Middle frontal gyrus (tissue), 1 donor: ENCODE measurements around the gene SLC24A4.
"Not testable (repeated sequence)": the region's sequence is repeated elsewhere in the genome, so short reads cannot be mapped to it uniquely, and the experiment has no call there.

Experiments used
- DNase-seq: peaks from one replicate; pipeline ENCODE4 v3.0.0-alpha.2; 2015; ENCODE audit warnings: low spot score; ENCODE audit errors: extremely low spot score

Gene SLC24A4

GRCh38 chr14:92400579-92401444, 77.8 kb downstream of the SLC24A4 start:
- DNase-seq, result no peak

GRCh38 chr14:92401561-92401960, 78.6 kb downstream of the SLC24A4 start:
- no peak for DNase-seq

DNA sequence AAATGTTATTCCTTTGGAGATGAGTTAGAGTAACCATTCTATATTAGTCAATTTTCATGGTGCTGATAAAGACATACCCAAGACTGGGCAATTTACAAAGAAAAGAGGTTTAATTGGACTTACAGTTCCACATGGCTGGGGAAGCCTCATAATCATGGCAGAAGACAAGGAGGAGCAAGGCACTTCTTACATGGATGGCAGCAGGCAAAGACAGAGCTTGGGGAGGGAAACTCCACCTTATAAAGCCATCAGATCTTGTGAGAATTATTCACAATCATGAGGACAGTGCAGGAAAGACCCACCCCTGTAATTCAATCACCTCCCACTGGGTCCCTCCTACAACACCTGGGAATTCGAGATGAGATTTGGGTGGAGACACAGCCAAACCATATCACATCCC, 79.5 kb downstream of the SLC24A4 start:
- not testable (repeated sequence) for DNase-seq

DNA sequence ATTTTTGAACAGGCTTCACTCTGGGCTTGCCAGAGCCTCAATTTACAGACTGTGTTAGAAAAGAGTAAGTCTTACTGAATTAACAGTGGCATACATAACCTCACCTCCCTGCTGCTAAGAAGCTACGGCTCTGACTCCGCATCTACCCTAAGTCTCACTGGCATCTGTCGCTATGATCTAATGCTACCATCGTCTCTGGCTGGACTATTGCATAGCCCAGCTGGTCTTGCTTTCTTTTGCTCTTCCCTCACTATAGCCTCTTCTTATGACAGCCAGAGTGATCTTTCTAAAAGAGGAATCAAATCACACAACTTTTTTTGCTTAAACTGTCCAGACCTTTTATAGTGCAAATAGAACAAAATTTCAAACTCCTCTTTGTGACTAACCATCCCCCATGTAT, 81.1 kb downstream of the SLC24A4 start:
- no peak for DNase-seq

GRCh38 chr14:92404421-92404820, 81.5 kb downstream of the SLC24A4 start:
- no peak for DNase-seq

DNA sequence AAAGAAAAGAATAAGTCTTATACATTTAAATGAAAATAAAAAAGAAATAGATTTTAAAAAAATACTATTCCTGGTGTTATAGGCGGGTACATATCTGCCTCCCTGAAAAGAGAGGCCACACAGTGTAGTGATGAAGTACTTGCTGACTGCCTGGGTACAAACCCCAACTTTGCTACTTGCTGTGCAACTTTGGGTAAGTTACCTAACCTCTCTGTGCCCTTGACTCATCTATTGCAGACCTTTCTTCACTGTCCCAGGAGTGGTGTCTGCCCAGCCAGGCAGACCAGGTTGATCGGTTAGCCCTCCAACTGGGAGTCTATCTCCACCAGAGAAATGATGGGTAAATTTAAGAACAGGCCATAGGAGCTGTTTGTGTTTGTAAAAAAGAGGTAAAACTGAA, 82.0 kb downstream of the SLC24A4 start:
- DNase-seq, result no peak

- DNase-seq, result no peak
These were observed 84.4 kb downstream of the SLC24A4 start for GRCh38 chr14:92407410-92407809.

GRCh38 chr14:92409043-92409442, 86.1 kb downstream of the SLC24A4 start:
- no peak for DNase-seq

- no peak for DNase-seq
These were observed 88.2 kb downstream of the SLC24A4 start for GRCh38 chr14:92411135-92411534.

GRCh38 chr14:92411941-92412340, 89.0 kb downstream of the SLC24A4 start:
- DNase-seq, result no peak

DNA sequence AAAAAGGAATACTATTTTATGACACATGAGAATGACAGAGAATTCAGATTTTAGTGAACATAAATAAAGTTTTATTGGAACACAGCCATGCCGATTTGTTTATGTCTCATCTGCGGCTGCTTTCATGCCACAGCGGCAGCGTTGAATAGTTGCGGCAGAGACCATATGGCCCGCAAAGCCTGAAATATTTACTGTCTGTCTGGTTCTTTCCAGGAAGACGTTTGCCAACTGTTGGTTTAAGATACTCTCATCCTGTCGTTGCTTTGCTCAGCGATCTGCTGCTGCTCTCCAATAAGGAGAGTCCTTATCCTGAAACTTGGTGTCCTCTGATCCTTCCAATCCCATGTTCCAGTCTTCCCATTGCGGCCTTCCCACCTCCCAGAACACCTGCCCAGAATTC, 89.9 kb downstream of the SLC24A4 start:
- DNase-seq, result no peak

DNA sequence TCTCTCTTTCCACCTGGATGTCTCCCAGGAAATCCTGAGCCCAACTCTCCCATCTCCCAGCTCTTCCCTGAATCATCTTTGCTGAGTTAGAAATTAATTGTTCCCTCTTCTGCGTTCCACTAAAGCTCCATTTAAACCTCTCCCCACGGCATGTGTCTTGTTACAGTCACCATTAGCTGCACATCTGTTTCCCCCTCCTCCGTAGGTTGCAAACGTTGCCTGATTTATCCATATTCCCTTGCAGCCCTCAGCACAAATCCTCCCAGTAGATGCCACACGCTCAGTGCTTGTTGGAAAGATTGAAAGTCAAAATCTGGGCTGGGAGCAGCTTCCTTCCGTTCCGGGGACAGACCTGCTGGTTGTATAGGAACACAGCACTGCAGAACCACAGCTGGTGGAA, 90.4 kb downstream of the SLC24A4 start:
- DNase-seq, result peak; percentile 27

- no peak for DNase-seq
These were observed 91.9 kb downstream of the SLC24A4 start for GRCh38 chr14:92414690-92415445.

DNA sequence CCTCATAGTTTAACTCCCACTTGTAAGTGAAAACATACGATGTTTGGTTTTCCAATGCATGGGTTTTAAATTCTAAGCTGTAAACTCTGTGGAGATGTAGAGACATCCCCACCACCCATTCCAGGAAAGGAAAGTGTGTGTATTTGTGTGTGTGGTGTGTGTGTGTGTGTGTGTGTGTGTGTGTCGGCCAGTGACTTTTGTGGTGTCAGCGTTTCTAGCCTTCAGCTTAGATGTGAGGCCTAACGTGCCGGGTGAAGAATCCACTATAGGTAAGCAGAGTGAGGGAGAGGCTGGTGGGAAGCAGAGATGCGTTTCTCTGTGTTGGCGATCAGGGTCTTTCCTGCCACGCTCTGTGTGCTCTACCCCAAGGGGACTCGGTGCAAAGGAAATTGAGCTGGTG, 93.0 kb downstream of the SLC24A4 start:
- no peak for DNase-seq

DNA sequence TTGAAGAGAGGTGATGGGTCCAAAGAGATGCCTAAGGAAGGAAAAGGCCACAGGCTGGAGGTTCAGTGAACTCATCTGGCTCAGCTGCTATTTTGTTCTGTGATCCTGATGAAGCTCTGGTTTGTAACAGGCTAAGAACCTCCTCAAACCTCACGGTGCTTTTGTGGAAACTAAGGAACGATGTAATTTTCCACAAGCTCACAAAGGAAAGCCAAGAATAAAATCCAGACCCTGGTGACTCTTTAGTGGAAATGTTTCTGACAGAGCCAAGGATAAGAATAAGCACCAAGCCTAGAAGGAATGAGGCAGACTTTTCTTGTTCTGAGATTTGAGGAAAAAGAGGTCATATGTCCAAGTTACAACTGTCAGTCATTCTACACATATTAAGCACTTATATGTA, 93.6 kb downstream of the SLC24A4 start:
- no peak for DNase-seq

DNA sequence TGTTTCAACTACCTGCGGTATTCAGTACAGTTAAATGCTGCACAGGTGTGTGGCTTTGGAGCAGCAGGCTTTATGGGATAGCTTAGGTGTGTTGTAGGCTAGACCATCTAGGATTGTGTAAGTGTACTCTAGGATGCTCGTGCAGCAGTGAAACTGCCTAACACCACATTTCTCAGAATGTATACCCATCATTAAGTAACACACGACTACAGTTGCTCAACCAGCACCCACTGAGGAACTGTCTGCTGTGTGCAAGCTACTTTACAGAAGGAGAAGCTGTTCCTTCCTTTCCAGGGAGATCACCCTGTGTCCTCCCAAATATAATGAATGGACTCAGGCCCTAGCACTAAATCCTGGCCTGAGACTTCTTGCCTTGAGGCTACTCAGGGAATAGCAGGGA, 94.8 kb downstream of the SLC24A4 start:
- DNase-seq, result no peak

- no peak for DNase-seq
These were observed 98.8 kb downstream of the SLC24A4 start for GRCh38 chr14:92421751-92422150.

GRCh38 chr14:92425101-92425500, 102.1 kb downstream of the SLC24A4 start:
- DNase-seq, result no peak

DNA sequence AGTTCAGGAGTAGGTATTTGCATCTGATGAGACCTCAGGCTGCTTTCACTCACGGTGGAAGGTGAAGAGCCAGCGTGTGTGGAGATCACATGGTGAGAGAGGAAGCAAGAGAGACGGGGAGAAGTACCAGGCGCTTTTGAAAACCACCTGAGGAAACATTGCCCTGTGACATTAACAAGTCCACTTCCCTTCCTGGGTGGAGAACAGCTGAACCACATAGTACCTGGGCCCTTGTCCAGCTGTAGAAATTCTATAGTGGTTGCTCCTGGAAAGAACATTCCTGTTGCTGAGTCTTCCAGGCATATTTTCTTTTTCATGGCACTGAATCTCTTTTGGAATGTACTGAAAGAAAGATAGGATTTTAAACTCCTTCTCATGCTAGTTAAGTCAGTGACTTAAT, 103.3 kb downstream of the SLC24A4 start:
- no peak for DNase-seq

DNA sequence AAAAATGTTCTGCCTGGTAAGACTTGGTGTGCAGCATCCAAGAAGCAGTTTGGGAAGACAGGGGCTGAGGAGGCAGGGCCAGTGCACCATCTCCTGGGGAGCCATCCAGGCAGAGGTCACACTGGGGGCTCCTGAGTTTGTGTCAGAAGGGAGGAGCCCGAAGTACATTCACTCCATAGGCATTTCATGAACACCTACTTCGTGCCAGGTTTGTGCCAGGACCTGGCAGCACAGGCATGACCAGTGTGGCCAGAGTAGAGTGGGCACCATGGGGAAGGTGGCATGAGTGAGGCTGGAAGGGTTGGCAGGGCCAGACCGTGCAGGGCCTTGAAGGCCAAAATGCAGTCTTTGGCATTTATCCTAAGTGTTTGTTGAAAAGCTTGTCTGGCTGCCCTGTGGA, 104.1 kb downstream of the SLC24A4 start:
- DNase-seq, result no peak

GRCh38 chr14:92430686-92431085, 107.7 kb downstream of the SLC24A4 start:
- DNase-seq, result no peak

DNA sequence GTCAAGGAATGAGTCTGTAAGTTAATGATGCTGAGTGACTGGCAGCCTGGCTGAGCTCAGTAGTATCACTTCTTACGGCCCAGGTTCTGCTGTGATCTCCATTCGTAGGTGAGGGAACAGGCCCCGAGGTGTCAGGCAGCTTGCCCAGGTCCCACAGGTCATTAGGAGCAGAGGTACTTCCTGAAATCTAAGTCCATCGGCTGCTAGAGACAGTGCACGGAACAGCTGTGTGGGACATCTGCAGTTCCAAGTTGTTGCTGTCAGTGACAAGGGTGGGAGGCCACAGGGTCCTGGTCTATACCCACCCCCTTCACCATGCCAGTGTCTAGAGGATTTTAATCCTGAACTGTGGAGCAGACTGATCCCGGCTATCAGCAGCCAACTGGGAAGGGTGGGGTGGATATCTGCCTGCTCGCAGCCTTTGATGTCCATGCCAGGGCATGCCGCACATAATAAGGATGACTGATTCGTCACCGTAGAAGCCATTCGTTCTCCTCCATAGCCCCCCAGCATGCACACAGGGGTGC, 108.3 kb downstream of the SLC24A4 start:
- DNase-seq, result no peak
